Keratinocyte (primary cell): ENCODE results near the gene CDK14. TPM values are rescaled to one million over a fixed set of nuclear protein-coding genes. Genes with fewer than 3 reads are reported as not detected.

ENCODE experiments used
- DNase-seq: peaks from one replicate; pipeline ENCODE4 v3.0.0-alpha.2; 2011; ENCODE audit warnings: low read depth, missing footprints, low spot score
- FAIRE-seq: peaks from 2 replicates; lab custom pipeline; 2011; peaks lifted over from hg19 to GRCh38; lab: Jason Lieb, UNC
- H2AFZ ChIP-seq: 2 replicates; pipeline ENCODE4 v1.6.0; 2012; ENCODE audit warnings: low read length, control low read depth, inconsistent platforms; ENCODE audit not compliant: control insufficient read depth
- H3K27ac ChIP-seq: 2 replicates; pipeline ENCODE4 v1.5.1; 2011; ENCODE audit warnings: low read length; ENCODE audit not compliant: control insufficient read depth, insufficient read depth
- H3K27me3 ChIP-seq: 3 replicates; pipeline ENCODE4 v1.6.0; 2011; ENCODE audit warnings: low read length; ENCODE audit not compliant: control insufficient read depth, insufficient read depth; ENCODE audit errors: extremely low read depth
- H3K36me3 ChIP-seq, 2 experiments: 2 replicates in 1 of 2; 3 replicates in 1 of 2; pipeline ENCODE4 v1.5.1; 2011; ENCODE audit warnings: low read length in 2 of 2, mild to moderate bottlenecking in 1 of 2; ENCODE audit not compliant: control insufficient read depth in 2 of 2, insufficient read depth in 2 of 2; ENCODE audit errors: extremely low read depth in 1 of 2
- H3K4me1 ChIP-seq: 3 replicates; pipeline ENCODE4 v1.5.1; 2011; ENCODE audit warnings: low read length; ENCODE audit not compliant: control insufficient read depth, insufficient read depth; ENCODE audit errors: extremely low read depth
- H3K4me2 ChIP-seq: 3 replicates; pipeline ENCODE4 v1.6.0; 2011; ENCODE audit warnings: low read depth, low read length; ENCODE audit not compliant: control insufficient read depth, insufficient read depth; ENCODE audit errors: extremely low read depth
- H3K4me3 ChIP-seq, 3 experiments: fragments of 200-600 bp in 1 of 3; sonication (generic) in 1 of 3; 2 replicates in 2 of 3; 3 replicates in 1 of 3; pipeline ENCODE4 v1.5.1; 2011 to 2016; ENCODE audit warnings: low read length in 3 of 3, mild to moderate bottlenecking in 3 of 3, control low read depth in 2 of 3, inconsistent platforms in 1 of 3, low read depth in 1 of 3, mixed read lengths in 1 of 3, mixed run types in 1 of 3, moderate library complexity in 1 of 3; ENCODE audit not compliant: control insufficient read depth in 2 of 3, insufficient read depth in 2 of 3; ENCODE audit errors: extremely low read depth in 1 of 3
- H3K79me2 ChIP-seq: 2 replicates; pipeline ENCODE4 v1.6.0; 2012; ENCODE audit warnings: low read length; ENCODE audit not compliant: control insufficient read depth, insufficient read depth
- H3K9ac ChIP-seq: 3 replicates; pipeline ENCODE4 v1.6.0; 2011; ENCODE audit warnings: low read length; ENCODE audit not compliant: control insufficient read depth, insufficient read depth; ENCODE audit errors: extremely low read depth
- H3K9me1 ChIP-seq: 3 replicates; pipeline ENCODE4 v1.6.0; 2011; ENCODE audit warnings: low read length; ENCODE audit not compliant: control insufficient read depth, insufficient read depth; ENCODE audit errors: extremely low read depth
- H3K9me3 ChIP-seq: 2 replicates; pipeline ENCODE4 v1.5.1; 2012; ENCODE audit warnings: low read depth, low read length; ENCODE audit not compliant: control insufficient read depth
- H4K20me1 ChIP-seq: 3 replicates; pipeline ENCODE4 v1.6.0; 2011; ENCODE audit warnings: low read length; ENCODE audit not compliant: control insufficient read depth, insufficient read depth; ENCODE audit errors: extremely low read depth
- CTCF ChIP-seq, 3 experiments: IDR thresholded peaks in 1 of 3; conservative IDR thresholded peaks in 1 of 3; optimal IDR thresholded peaks in 1 of 3; 2 replicates in 2 of 3; 3 replicates in 1 of 3; pipeline versions ENCODE3 to v1.5.1; 2011; ENCODE audit warnings: low read length in 3 of 3, mild to moderate bottlenecking in 3 of 3, moderate library complexity in 2 of 3, control low read depth in 1 of 3, inconsistent platforms in 1 of 3; ENCODE audit not compliant: insufficient read depth in 2 of 3; ENCODE audit errors: extremely low read depth in 1 of 3
- EZH2 ChIP-seq: IDR thresholded peaks from one replicate; pipeline ENCODE4 v1.6.1; 2012; ENCODE audit warnings: inconsistent platforms, mild to moderate bottlenecking, low read length, moderate library complexity
- dilution Hi-C: fragments of 300-500 bp; cut with MboI; formaldehyde crosslinking; loops from one replicate; pipeline ENCODE4 v1.7.0; 2020; ENCODE audit warnings: low sequenced_read_pairs; ENCODE audit not compliant: extremely low pct_ligation_motif_present
- polyA plus RNA-seq, 5 experiments: library from polyadenylated mRNA; depleted of rRNA in 3 of 5; stranded (reverse) in 3 of 5; stranded (forward) in 1 of 5; unstranded in 1 of 5; fragments of >200 nt; gene quantifications; 1 replicate in 1 of 5; 2 replicates in 3 of 5; 3 replicates in 1 of 5; pipeline versions ENCODE4 v1.2.1 to v1.2.3, GENCODE V29; 2011 to 2012; ENCODE audit warnings: missing spikeins in 2 of 5, low read depth in 1 of 5, low replicate concordance in 1 of 5

The CDK14 gene
- polyA plus RNA-seq, 1 donor (not counting 4 experiments of a cell fraction or from before 2014, with no cell fraction given), result 4.0 TPM

DNA sequence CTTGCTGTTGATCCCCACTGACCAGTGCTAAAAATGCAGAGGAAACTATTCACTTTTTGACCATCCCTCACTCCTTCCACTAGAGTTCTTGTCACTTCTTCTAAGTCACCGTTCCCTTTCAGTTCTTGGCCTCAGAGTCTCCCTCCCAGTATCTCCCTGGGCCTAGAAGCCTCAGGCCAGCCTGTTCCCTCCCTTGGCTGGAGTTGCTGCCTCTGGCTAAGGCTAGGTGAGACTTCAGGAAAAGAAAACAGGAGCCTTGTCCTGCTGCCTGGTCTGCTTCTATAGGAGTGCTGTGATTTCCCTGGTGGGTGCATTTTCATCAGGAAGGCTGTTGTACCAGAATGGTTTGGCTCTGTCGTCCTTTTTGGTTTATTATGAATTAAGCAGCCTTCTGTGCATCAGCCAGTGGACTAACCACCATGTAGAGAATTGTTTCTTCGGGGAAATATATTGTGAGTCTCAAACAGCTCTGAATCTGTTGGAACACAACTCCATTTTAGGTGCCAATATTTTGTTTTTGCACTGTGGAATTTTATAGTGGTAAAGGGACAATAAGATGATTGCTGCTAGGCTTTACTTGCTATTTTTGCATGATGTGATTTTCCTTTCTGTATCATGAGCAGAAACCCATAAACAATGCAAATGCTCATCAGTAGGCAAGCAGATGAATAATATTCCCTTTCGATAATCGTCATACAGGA is 434.7 kb downstream of the CDK14 start:
- dilution Hi-C loops, result no loop called here
- no peaks in the 10 kb centered on the region for H3K27me3 ChIP-seq
- H3K27ac ChIP-seq, result no peak overlapping the region
- no peak overlapping the region for H3K4me2 ChIP-seq
- H3K36me3 ChIP-seq, result no peaks in the 10 kb centered on the region
- FAIRE-seq (no peak), DNase-seq (no peak)
- no peaks in the 10 kb centered on the region for H3K79me2 ChIP-seq
- H3K9me1 ChIP-seq, result no peaks in the 10 kb centered on the region
- no peaks in the 10 kb centered on the region for H4K20me1 ChIP-seq
- H3K4me1 ChIP-seq, result no peaks in the 10 kb centered on the region
- no peak overlapping the region for H3K4me3 ChIP-seq
- no peak for TF ChIP-seq EZH2
- no peak for TF ChIP-seq CTCF (optimal IDR thresholded peaks at IDR 0.05 in 1 of 3, IDR thresholded peaks at IDR 0.05 in 1 of 3, conservative IDR thresholded peaks at IDR 0.05 in 1 of 3; ENCODE audit: extremely low read depth in 1 of 3, insufficient read depth in 2 of 3, low read length in 3 of 3)
- H3K9me3 ChIP-seq, result no peaks in the 10 kb centered on the region
- H2AFZ ChIP-seq, result no peak overlapping the region
- no peak overlapping the region for H3K9ac ChIP-seq

GRCh38 chr7:91031757-91032156 is 435.6 kb downstream of the CDK14 start:
- DNase-seq (no peak), FAIRE-seq (no peak)
- no peak overlapping the region for H3K4me2 ChIP-seq
- no peaks in the 10 kb centered on the region for H3K4me1 ChIP-seq
- H3K9me1 ChIP-seq, result no peaks in the 10 kb centered on the region
- no peaks in the 10 kb centered on the region for H3K9me3 ChIP-seq
- no peaks in the 10 kb centered on the region for H4K20me1 ChIP-seq
- no peaks in the 10 kb centered on the region for H3K27me3 ChIP-seq
- dilution Hi-C loops, result no loop called here
- H3K27ac ChIP-seq, result no peak overlapping the region
- no peaks in the 10 kb centered on the region for H3K36me3 ChIP-seq
- H3K79me2 ChIP-seq, result no peaks in the 10 kb centered on the region
- no peak overlapping the region for H3K9ac ChIP-seq
- H3K4me3 ChIP-seq, result no peak overlapping the region
- no peak overlapping the region for H2AFZ ChIP-seq
- TF ChIP-seq EZH2 (no peak), CTCF (optimal IDR thresholded peaks at IDR 0.05 in 1 of 3, IDR thresholded peaks at IDR 0.05 in 1 of 3, conservative IDR thresholded peaks at IDR 0.05 in 1 of 3; ENCODE audit: extremely low read depth in 1 of 3, insufficient read depth in 2 of 3, low read length in 3 of 3) (no peak)
